Daoy (cell line): ENCODE measurements around the gene PITPNM2. TPM values are rescaled to one million over a fixed set of nuclear protein-coding genes. Genes with fewer than 3 reads are reported as not detected.

Source experiments
- total RNA-seq: library from RNA; depleted of rRNA; stranded (reverse); fragments of >200 nt; shearing (Covaris generic); gene quantifications from 2 replicates; pipeline ENCODE4 v1.2.3, GENCODE V29; 2014; rRNA removed

Gene PITPNM2
- total RNA-seq, 1 experiment from 2014 or later: 1.4 TPM

Other genes starting within 250 kb of the PITPNM2 start
- gene ABCB9, start 184.6 kb downstream of the PITPNM2 start, total RNA-seq: 6.4 and 12.4 TPM in 2 replicates
- 19.1 and 34.3 TPM in 2 replicates for gene OGFOD2, start 175.8 kb downstream of the PITPNM2 start, total RNA-seq
- 252 and 278 TPM in 2 replicates for gene ARL6IP4, start 170.4 kb downstream of the PITPNM2 start, total RNA-seq
- gene MPHOSPH9, start 82.1 kb upstream of the PITPNM2 start, total RNA-seq: 54.3 and 86.7 TPM in 2 replicates
- gene MTRFR, start 82.3 kb upstream of the PITPNM2 start, total RNA-seq: 10.4 and 14.2 TPM in 2 replicates
- gene CDK2AP1, start 120.8 kb upstream of the PITPNM2 start, total RNA-seq: 78.0 and 102 TPM in 2 replicates
- 27.0 and 29.7 TPM in 2 replicates for gene SBNO1, start 213.8 kb upstream of the PITPNM2 start, total RNA-seq
- gene KMT5A, start 233.0 kb upstream of the PITPNM2 start, total RNA-seq: 32.3 and 35.6 TPM in 2 replicates